Fibroblast of the aortic adventitia (primary cell): ENCODE data around the gene KLHL6. TPM values are rescaled to one million over a fixed set of nuclear protein-coding genes. Genes with fewer than 3 reads are reported as not detected.

Experiments used
- DNase-seq: peaks from one replicate; pipeline ENCODE4 v3.0.0-alpha.2; 2010; ENCODE audit warnings: low read depth
- H3K4me3 ChIP-seq: 2 replicates; pipeline ENCODE4 v1.5.1; 2011; ENCODE audit warnings: low read depth, mild to moderate bottlenecking, control low read depth, low read length, moderate library complexity
- CTCF ChIP-seq: IDR thresholded peaks from 2 replicates; pipeline ENCODE4 v1.5.1; 2011; ENCODE audit warnings: mild to moderate bottlenecking, low read length, control low read depth, inconsistent platforms; ENCODE audit not compliant: insufficient read depth
- total RNA-seq: library from RNA; depleted of rRNA; stranded (reverse); fragments of >200 nt; gene quantifications from 2 replicates; pipeline ENCODE4 v1.2.3, GENCODE V29; 2012; ENCODE audit warnings: low replicate concordance

KLHL6 gene
- total RNA-seq, 1 donor, result not detected

DNA sequence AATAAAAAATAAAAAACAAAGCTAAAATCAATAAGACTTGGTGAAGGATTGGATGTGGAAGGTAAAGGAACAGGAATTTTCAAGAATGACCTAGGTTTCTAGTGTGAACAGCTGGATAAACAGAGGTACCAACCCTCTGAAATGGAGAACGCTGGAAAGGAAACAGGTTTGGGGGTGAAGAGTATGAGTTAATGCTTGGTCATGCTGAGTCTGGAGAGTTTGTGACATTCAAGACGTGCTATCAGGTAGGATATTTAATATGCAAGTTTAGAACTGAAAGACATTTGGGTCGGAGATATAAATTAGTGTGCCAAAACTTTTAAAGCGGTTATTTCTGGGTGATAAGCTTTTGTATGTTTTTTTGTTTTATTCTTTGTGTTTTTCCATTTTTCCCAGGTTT lies 11.4 kb upstream of the KLHL6 start:
- no peak for DNase-seq
- H3K4me3 ChIP-seq, result no peak overlapping the region
- no peak for TF ChIP-seq CTCF

DNA sequence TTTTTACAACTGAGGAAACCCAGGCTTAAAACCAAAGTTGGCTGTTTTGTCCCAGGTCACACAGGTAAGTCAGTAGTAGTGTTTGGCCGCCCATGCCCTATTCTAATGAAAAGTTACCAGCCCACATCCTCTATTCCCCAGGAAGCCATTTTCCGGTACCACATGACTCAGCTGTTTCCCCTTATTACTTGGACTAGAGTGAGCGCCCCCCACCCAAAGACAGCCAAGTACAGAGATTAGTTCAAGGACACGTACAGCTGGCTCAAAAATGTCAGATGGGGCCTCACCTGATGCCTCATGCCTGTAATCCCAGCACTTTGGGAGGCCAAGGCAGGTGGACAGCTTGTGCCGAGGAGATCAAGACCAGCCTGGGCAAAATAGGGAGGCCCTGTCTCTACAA lies 8.5 kb upstream of the KLHL6 start:
- no peak for TF ChIP-seq CTCF
- DNase-seq, result no peak
- H3K4me3 ChIP-seq, result no peak overlapping the region

- H3K4me3 ChIP-seq, result no peak overlapping the region
- no peak for DNase-seq
- no peak for TF ChIP-seq CTCF
Measured at GRCh38 chr3:183563536-183563874, 8.0 kb upstream of the KLHL6 start.

GRCh38 chr3:183560607-183561006 lies 5.1 kb upstream of the KLHL6 start:
- H3K4me3 ChIP-seq, result no peak overlapping the region
- DNase-seq, result no peak
- no peak for TF ChIP-seq CTCF

- TF ChIP-seq CTCF, result no peak
- DNase-seq, result no peak
- H3K4me3 ChIP-seq, result no peak overlapping the region
Measured at GRCh38 chr3:183558495-183558894, 3.0 kb upstream of the KLHL6 start.

GRCh38 chr3:183556722-183557121 lies 1.2 kb upstream of the KLHL6 start:
- H3K4me3 ChIP-seq, result no peak overlapping the region
- no peak for TF ChIP-seq CTCF
- DNase-seq, result no peak

DNA sequence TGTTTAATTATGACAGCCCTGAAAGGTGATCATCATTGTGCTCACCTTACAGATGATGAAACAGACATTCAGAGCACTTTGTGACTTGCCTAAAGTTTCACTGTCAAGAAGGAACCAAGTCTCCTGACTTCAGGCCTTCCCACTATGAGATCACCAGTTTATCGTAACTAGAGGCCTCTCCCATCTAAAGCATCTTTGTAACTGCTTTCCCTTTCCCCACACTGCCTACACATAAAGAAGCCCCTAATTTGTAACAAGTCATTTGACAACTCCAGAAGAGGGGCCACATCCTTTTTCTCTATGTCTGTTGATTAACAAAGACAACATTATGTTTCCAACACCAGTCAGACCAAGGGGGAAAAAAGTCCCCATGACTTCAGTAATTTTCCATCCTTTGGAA lies 1.1 kb downstream of the KLHL6 start:
- DNase-seq, result no peak
- no peak for TF ChIP-seq CTCF

More for the DNA sequence above, 1.1 kb downstream of the KLHL6 start:
- H3K4me3 ChIP-seq, result no peak overlapping the region
